Tibial nerve (tissue), 4 donors: Measurements from ENCODE around the gene ALAD. TPM values are rescaled to one million over a fixed set of nuclear protein-coding genes. Genes with fewer than 3 reads are reported as not detected.

Source experiments
- DNase-seq, 2 donors: peaks; one replicate each; pipeline ENCODE4 v3.0.0-alpha.2; 2019; ENCODE audit warnings: low spot score in 2 of 2
- H3K27ac ChIP-seq, 4 donors: fragments of 200-600 bp; sonication (generic) in 3 of 4; one replicate each; pipeline ENCODE4 v1.5.1; 2017 to 2019; ENCODE audit warnings: mild to moderate bottlenecking in 1 of 4
- H3K27me3 ChIP-seq, 2 donors: fragments of 200-600 bp; sonication (generic) in 1 of 2; one replicate each; pipeline versions ENCODE4 v1.5.1 to v1.6.0; 2017 to 2019
- H3K36me3 ChIP-seq, 3 donors: fragments of 200-600 bp; sonication (generic); one replicate each; pipeline ENCODE4 v1.5.1; 2018 to 2019
- H3K4me1 ChIP-seq, 4 donors: fragments of 200-600 bp; sonication (generic) in 3 of 4; one replicate each; pipeline ENCODE4 v1.5.1; 2017 to 2019
- H3K4me3 ChIP-seq, 4 donors: fragments of 200-600 bp; sonication (generic) in 3 of 4; one replicate each; pipeline ENCODE4 v1.5.1; 2017 to 2019; ENCODE audit warnings: mild to moderate bottlenecking in 1 of 4, moderate library complexity in 1 of 4
- H3K9me3 ChIP-seq, 4 donors: fragments of 200-600 bp; sonication (generic) in 3 of 4; one replicate each; pipeline ENCODE4 v1.5.1; 2017 to 2019
- CTCF ChIP-seq, 5 experiments: fragments of 200-600 bp in 3 of 5; fragments of 450-650 bp in 2 of 5; sonication (generic) in 3 of 5; IDR thresholded peaks; one replicate each; pipeline ENCODE4 v1.5.1; 2016 to 2019; ENCODE audit warnings: antibody characterized with exemption in 5 of 5, mild to moderate bottlenecking in 3 of 5, moderate library complexity in 2 of 5
- EP300 ChIP-seq, 2 donors: sonication (generic); formaldehyde crosslinking; IDR thresholded peaks; one replicate each; pipeline ENCODE4 v1.6.1; 2017; ENCODE audit warnings: antibody characterized with exemption in 2 of 2, mild to moderate bottlenecking in 1 of 2
- POLR2A ChIP-seq, 2 donors: fragments of 450-650 bp; IDR thresholded peaks; one replicate each; pipeline ENCODE4 v1.6.1; 2017; ENCODE audit warnings: antibody characterized with exemption in 2 of 2, mild to moderate bottlenecking in 2 of 2, moderate library complexity in 2 of 2
- WGBS, 2 donors: methylation state at CpG; one replicate each; pipeline ENCODE4 v1.1.5; 2018; 5-methylcytosine and 5-hydroxymethylcytosine counted together
- total RNA-seq, 4 donors: library from RNA; depleted of rRNA; stranded (reverse); fragments of >200 nt; gene quantifications; one replicate each; pipeline ENCODE4 v1.1.0, GENCODE V29; 2016

The ALAD gene
- total RNA-seq, 4 donors from 2014 or later = 36.3 to 80.4 (median 46.8) TPM

GRCh38 chr9:113337714-113338113, 63.4 kb downstream of the ALAD start:
- Histone ChIP-seq H3K36me3 (peaks cover 0 to 8% (median 0%) of the 10 kb centered on the region in 3 donors), H3K4me1 (peaks cover 0 to 15% (median 4%) of the 10 kb centered on the region in 4 donors), H3K9me3 (no peaks in the 10 kb centered on the region), H3K27me3 (no peaks in the 10 kb centered on the region), H3K27ac (no peak overlapping the region), H3K4me3 (no peak overlapping the region)
- WGBS, 2 donors = 95 to 98% methylated on average over 2 of the region's 2 CpGs
- DNase-seq = no peak
- TF ChIP-seq EP300 (IDR thresholded peaks at IDR 0.05) (no peak), CTCF (IDR thresholded peaks at IDR 0.05) (no peak), POLR2A (IDR thresholded peaks at IDR 0.05) (no peak)

Other genes starting within 250 kb of the ALAD start
- 10 to 100 TPM; 25.7 to 43.8 (median 29.2) TPM for gene FKBP15, start 180.0 kb downstream of the ALAD start, total RNA-seq
- gene SLC31A1, start 179.7 kb downstream of the ALAD start, total RNA-seq = 10 to 100 TPM in 2 of 4 donors, 1 to 10 TPM in 2; 6.5 to 12.9 (median 10.6) TPM
- gene CDC26, start 125.7 kb downstream of the ALAD start, total RNA-seq = 10 to 100 TPM; 16.3 to 39.1 (median 26.8) TPM
- gene PRPF4, start 125.6 kb downstream of the ALAD start, total RNA-seq = 10 to 100 TPM in 2 of 4 donors, 1 to 10 TPM in 2; 9.0 to 14.4 (median 10.9) TPM
- gene RNF183, start 97.9 kb downstream of the ALAD start, total RNA-seq = under 1 TPM in 1 of 4 donors, not detected in 3; 0.20 TPM
- 1 to 10 TPM in 3 of 4 donors, under 1 TPM in 1; 0.60 to 2.8 (median 1.4) TPM for gene WDR31, start 61.0 kb downstream of the ALAD start, total RNA-seq
- under 1 TPM in 3 of 4 donors, not detected in 1; 0.21 to 0.59 (median 0.30) TPM for gene BSPRY, start 51.7 kb downstream of the ALAD start, total RNA-seq
- 10 to 100 TPM; 19.7 to 53.5 (median 25.7) TPM for gene HDHD3, start 24.3 kb downstream of the ALAD start, total RNA-seq
- 10 to 100 TPM; 22.2 to 28.4 (median 26.0) TPM for gene POLE3, start 9.4 kb upstream of the ALAD start, total RNA-seq
- gene C9orf43, start 9.5 kb upstream of the ALAD start, total RNA-seq = 1 to 10 TPM in 1 of 4 donors, under 1 TPM in 1, not detected in 2; 0.59 to 1.3 TPM
- 10 to 100 TPM; 18.0 to 45.9 (median 35.2) TPM for gene RGS3, start 62.4 kb upstream of the ALAD start, total RNA-seq